ENCODE results near the gene HILPDA. TPM values are rescaled to one million over a fixed set of nuclear protein-coding genes. Genes with fewer than 3 reads are reported as not detected.
"Not testable (repeated sequence)": the region's sequence is repeated elsewhere in the genome, so short reads cannot be mapped to it uniquely, and the experiment has no call there.

The HILPDA gene
- total RNA-seq, 1 donor from 2014 or later = 15.6 TPM

DNA sequence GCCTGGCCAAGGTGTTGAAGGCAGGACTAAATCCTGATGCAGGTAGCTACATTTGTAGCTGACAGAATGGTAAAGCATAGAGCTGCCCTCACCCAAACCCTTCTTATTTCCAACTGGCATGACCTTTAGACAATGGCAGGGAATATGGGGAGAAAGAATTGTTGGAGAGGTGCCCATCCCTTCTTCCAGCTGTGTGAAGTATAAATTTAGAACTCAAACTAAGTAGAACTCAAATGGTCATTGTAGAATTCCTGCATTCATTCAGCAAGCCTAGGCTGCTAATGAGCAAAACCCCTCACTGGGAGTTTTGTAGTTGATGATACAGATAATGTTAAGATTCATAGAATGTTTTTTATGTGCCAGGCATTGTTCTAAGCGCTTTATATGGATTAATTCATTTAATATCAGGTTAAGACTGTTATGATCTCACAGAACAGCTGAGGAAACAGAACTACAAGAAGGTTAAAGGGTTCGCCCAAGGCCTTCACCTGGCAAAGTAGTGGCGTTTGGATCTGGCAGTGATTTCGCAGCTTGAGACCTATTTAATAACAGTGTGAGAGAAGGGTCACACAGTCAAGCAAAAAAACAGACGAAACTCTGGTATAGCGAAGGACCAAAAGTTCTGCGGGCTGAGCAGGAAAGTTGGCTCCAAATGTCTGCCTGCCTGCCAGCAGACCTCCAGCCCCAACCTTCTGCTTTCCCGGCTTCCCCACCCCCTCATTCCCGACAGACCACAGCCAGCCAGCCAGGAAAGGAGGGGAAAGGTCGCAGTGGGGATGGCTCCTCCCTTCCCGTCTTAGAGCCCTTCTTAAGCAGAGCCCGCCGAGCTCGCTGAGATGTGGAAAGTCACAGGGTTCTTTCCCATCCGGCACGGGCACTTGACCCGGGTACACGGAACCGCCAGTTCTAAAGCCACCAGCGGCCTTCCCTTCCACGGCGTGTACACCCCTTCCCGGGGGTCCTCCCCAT lies 1.6 kb upstream of the HILPDA start:
- no peak for DNase-seq (ENCODE audit: low read depth)
- no peaks in the 10 kb centered on the region for H3K36me3 ChIP-seq (ENCODE audit: control insufficient read depth, insufficient read depth, low read length)
- no peaks in the 10 kb centered on the region for H3K27me3 ChIP-seq (ENCODE audit: control insufficient read depth, insufficient read depth, low read length)
- H3K4me3 ChIP-seq (ENCODE audit: low read depth, low read length) = no peak overlapping the region
- no peak for TF ChIP-seq CTCF (IDR thresholded peaks at IDR 0.05; ENCODE audit: insufficient read depth, low read length, poor library complexity, severe bottlenecking)

- no peak for DNase-seq (ENCODE audit: low read depth)
- Histone ChIP-seq H3K36me3 (ENCODE audit: control insufficient read depth, insufficient read depth, low read length) (no peaks in the 10 kb centered on the region), H3K4me3 (ENCODE audit: low read depth, low read length) (peak overlapping the region; percentile 85), H3K27me3 (ENCODE audit: control insufficient read depth, insufficient read depth, low read length) (no peaks in the 10 kb centered on the region)
- TF ChIP-seq CTCF (IDR thresholded peaks at IDR 0.05; ENCODE audit: insufficient read depth, low read length, poor library complexity, severe bottlenecking) = peak; percentile 4
These were observed 703 bp upstream of the HILPDA start for GRCh38 chr7:128454808-128455542.

GRCh38 chr7:128456255-128456725 lies 612 bp downstream of the HILPDA start:
- H3K27me3 ChIP-seq (ENCODE audit: control insufficient read depth, insufficient read depth, low read length) = no peaks in the 10 kb centered on the region
- peak overlapping the region; percentile 85 for H3K4me3 ChIP-seq (ENCODE audit: low read depth, low read length)
- no peak for TF ChIP-seq CTCF (IDR thresholded peaks at IDR 0.05; ENCODE audit: insufficient read depth, low read length, poor library complexity, severe bottlenecking)
- no peaks in the 10 kb centered on the region for H3K36me3 ChIP-seq (ENCODE audit: control insufficient read depth, insufficient read depth, low read length)
- no peak for DNase-seq (ENCODE audit: low read depth)

DNA sequence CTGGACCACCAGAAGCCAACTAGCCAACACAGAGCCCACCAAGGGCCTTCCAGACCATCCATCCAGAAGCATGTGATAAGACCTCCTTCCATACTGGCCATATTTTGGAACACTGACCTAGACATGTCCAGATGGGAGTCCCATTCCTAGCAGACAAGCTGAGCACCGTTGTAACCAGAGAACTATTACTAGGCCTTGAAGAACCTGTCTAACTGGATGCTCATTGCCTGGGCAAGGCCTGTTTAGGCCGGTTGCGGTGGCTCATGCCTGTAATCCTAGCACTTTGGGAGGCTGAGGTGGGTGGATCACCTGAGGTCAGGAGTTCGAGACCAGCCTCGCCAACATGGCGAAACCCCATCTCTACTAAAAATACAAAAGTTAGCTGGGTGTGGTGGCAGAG lies 1.7 kb downstream of the HILPDA start:
- not testable (repeated sequence) for H3K36me3 ChIP-seq (ENCODE audit: control insufficient read depth, insufficient read depth, low read length); DNase-seq (ENCODE audit: low read depth); H3K27me3 ChIP-seq (ENCODE audit: control insufficient read depth, insufficient read depth, low read length); H3K4me3 ChIP-seq (ENCODE audit: low read depth, low read length)

- Histone ChIP-seq H3K36me3 (ENCODE audit: control insufficient read depth, insufficient read depth, low read length) (no peaks in the 10 kb centered on the region), H3K27me3 (ENCODE audit: control insufficient read depth, insufficient read depth, low read length) (no peaks in the 10 kb centered on the region), H3K4me3 (ENCODE audit: low read depth, low read length) (no peak overlapping the region)
- no peak for DNase-seq (ENCODE audit: low read depth)
- no peak for TF ChIP-seq CTCF (IDR thresholded peaks at IDR 0.05; ENCODE audit: insufficient read depth, low read length, poor library complexity, severe bottlenecking)
These were observed 3.3 kb downstream of the HILPDA start for GRCh38 chr7:128458956-128459355.

DNA sequence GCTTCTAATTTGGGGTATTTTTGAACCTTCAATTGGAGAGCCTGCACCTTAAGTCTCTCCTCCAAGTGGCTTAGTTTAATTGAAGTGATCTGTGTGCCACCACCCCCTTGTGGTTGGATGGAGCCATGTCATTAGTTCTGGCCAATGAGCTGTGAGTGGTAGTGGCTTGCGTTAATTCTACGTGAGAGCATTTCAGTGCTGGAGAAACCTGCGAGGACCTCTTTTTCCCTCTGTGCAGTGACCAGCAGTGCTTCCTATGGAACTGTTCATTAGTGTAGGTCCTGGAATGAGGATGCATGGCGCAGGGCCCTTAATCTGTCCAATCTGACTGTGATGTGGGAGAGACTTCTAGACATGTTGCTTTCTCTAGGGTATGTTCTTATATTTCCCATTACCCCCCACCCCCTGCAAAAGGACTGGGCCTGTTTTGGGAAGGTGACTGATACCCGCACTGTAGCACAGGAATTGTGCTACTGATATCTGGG lies 3.8 kb downstream of the HILPDA start:
- DNase-seq (ENCODE audit: low read depth) = no peak
- H3K36me3 ChIP-seq (ENCODE audit: control insufficient read depth, insufficient read depth, low read length) = no peaks in the 10 kb centered on the region
- H3K27me3 ChIP-seq (ENCODE audit: control insufficient read depth, insufficient read depth, low read length) = no peaks in the 10 kb centered on the region
- H3K4me3 ChIP-seq (ENCODE audit: low read depth, low read length) = no peak overlapping the region
- peak; percentile 74 for TF ChIP-seq CTCF (IDR thresholded peaks at IDR 0.05; ENCODE audit: insufficient read depth, low read length, poor library complexity, severe bottlenecking)

Data from kidney epithelial cell (primary cell).